Left lobe of liver (tissue), 2 donors: ENCODE results near the gene PACSIN2. TPM values are rescaled to one million over a fixed set of nuclear protein-coding genes. Genes with fewer than 3 reads are reported as not detected.
"Not testable (repeated sequence)": the region's sequence is repeated elsewhere in the genome, so short reads cannot be mapped to it uniquely, and the experiment has no call there.

ENCODE experiments used
- ATAC-seq: fragments of 200-7000 bp; cut with Tn5 transposase; one replicate; pipeline ENCODE4 v1.9.1; 2020; ENCODE audit warnings: mild to moderate bottlenecking, moderate library complexity
- DNase-seq: peaks from one replicate; pipeline ENCODE4 v3.0.0-alpha.2; 2020; ENCODE audit warnings: low spot score
- total RNA-seq: library from RNA; stranded (reverse); gene quantifications from one replicate; pipeline ENCODE4 v1.2.1, GENCODE V29; 2021
- donor health status: DM: no; HTN: no; CAD: no; lungs with moderate emphysema.
- donor health status: DM: no; HTN: yes; CAD: no.

Gene PACSIN2
- total RNA-seq, 1 donor from 2014 or later, result 23.8 TPM

DNA sequence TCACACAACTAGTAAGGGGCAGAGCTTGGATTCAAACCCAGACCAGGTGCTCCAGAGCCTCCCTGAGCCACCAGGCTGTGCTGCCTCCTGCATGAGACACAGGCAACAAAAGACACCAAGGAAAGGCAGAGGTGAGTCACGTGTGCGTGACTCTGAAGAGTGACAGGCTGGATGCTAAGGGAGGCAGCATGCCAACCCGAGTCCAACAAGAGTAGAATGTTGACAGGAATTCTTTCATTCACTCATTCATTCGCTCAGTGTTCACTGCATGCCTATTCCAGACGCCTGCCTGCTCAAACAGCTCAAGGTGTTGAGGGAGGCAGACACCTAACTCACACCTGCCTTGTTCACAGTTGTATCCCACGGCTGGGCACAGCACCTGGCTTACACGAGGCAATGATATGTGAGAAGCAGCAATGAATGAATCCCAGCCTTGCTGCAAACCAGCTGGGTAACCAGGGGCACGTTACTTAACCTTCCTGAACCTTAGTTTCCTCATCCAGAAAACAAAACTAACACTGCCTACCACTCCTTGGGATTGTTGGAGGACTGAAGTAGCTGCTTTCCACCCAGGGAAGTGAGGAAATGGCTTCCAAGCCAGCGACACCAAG is 84.0 kb downstream of the PACSIN2 start:
- no peak for DNase-seq
- ATAC-seq, result no peak

DNA sequence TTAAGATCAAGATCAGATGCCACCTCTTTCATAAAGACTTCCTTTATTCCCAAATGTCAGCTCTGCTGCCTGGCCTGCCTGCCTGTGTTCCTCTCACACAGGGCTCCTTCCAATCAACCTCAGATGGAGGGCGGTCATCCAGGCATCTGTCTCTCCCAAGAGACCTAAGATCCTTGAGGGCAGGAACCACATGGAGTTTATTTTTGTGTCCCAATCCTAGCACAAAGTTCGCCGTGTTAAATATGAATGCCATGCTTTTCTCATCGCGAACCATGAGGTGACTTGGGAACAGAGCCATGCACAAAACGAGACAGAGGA is 85.2 kb downstream of the PACSIN2 start:
- ATAC-seq, result peak; percentile 23
- no peak for DNase-seq

DNA sequence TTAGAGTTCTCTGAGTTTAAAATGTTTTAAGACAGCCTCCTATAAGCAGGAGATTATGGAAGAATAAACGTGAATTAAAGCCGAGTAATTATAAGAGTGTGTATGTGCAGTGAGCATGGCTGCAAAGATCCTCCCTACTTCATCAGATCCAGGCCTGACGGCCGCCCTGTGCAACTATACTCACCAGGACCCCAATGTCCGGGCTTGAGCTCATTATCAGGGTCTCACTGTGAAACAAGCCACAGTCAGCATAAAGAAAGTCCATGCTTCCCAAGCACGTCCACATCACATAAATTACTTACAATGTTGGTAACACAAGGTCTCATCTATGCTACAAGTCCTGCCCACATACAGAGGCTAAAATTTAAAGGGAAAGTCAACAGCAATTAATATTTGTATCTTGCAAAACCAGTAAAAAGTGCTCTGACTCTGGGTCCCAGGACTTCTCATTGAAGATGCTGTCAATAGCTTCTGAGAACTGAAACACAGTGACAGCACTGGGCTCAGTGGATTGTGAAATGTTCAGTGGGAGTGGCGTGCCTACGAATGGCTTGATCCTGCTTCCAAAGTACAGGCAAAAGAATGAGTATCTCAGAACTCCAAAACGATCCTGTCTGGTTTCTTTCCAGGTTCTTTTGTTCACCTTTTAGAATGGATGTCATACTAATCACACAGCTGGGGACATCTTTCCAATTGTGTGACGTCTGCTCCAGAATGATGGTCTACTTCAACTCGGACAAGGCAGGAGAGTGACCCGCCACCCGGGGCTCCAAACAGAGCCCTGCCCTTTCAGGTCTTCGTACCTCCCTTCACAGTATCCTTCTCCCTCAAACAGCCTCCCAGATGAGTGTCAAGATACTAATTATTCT is 85.7 kb downstream of the PACSIN2 start:
- DNase-seq (peak; percentile 67), ATAC-seq (peak; percentile 91)

DNA sequence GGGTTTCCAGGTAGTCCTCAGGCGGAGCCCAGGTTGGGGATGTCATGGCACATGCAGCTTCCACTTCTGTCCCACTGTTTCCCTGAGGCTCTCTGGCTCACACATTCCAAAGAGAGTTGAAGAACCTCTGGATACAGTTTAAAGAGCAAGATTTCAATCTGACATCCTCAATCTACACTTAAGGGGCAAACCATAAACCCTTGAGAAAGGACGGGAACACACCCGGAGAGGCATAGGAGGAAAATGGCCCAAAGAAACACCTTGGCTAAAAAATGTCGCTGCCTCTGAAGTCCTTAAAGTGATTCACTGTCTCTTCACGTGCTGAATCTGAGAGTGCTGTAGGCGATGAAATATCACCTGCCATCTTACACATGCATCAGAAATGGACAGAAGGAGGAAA is 87.0 kb downstream of the PACSIN2 start:
- ATAC-seq (no peak), DNase-seq (no peak)

DNA sequence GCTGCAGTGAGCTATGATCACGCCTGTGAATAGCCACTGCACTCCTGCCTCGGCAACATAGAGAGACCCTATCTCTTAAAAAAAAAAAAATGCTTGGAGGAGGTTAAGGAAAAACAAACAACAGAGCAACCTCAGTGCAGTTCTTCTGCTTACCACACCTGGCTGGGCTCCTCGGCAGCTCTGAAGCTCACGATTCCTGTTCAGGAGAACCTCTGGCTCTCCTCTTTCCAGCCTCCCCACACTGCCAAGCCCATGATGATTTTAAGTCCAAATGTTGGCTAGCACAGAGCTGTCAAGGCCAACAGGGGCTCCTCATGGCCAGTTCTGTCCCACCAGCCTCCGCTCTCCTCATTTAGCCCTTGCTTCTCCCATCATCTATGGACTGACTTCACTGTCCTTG is 88.2 kb downstream of the PACSIN2 start:
- ATAC-seq (no peak), DNase-seq (no peak)

DNA sequence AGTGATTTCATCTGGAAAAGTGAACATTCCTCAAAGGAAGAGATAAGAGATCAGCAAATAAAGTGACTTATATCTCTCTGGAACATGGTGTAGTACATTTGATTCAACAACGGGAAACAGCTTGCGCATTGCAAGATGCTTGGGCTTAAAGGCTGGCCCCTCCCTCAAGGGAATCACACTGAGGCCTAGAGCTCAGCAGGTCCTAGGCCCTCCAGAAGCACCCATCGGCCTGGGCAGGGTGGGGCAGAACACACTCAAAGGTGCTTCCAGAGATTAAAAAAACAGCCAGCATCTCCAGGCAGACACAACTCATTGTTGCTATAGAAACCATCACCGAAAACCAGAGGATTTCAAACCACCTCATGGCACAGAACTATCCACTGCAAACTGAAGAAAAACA is 88.8 kb downstream of the PACSIN2 start:
- DNase-seq (no peak), ATAC-seq (no peak)

DNA sequence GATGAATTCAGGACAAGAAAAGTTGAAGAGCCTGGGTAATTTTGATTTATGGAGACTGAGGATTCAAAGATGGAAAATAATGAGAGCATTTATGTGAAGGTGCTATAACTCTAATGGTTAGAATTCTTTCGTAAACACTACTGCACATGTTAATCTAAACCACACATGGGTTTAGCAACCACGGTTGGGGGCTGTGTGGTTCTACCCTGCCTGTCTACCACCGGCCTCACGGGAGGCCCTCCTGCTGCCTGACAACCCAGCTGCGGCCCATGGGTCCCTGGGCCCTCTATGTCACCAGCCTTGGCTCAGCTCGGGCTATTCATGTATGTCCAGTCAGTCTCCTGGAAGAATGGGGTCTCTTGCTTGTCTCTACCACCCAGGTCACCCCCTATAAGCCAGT is 89.4 kb downstream of the PACSIN2 start:
- DNase-seq, result no peak

DNA sequence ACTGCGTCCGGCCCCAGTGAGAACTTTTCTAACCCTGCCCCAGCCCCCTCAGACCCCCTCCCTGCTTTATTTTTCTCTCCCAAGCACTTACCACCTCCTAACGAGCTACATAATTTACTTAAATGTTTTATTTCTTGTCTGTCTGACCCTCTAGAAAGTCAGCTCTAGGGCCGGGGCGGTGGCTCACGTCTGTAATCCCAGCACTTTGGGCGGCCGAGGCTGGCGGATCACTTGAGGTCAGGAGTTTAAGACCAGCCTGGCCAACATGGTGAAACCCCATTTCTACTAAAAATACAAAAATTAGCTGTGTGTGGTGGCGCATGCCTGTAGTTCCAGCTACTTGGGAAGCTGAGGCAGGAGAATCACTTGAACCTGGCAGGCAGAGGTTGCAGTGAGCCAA is 89.9 kb downstream of the PACSIN2 start:
- ATAC-seq, DNase-seq: not testable (repeated sequence)

More for the DNA sequence above, 89.4 kb downstream of the PACSIN2 start:
- no peak for ATAC-seq

DNA sequence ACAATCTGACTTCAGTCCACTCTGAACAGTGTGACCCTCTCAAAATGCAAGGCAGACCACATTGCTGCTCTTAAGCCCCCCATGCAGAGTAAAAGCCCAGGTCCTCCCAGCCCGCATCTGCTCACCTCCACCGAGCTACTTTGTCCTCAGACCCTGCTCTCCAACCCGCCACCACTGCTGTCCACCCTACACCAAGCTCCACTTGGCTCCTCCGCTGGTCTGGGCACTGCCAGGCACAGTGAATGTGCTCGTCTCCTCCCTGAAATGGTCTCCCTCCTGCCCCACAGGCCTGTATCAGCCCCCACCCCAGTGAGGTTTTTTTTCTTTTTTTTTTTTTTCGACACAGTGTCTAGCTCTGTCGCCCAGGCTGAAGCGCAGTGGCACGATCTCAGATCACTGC is 90.5 kb downstream of the PACSIN2 start:
- DNase-seq, result no peak
- no peak for ATAC-seq

DNA sequence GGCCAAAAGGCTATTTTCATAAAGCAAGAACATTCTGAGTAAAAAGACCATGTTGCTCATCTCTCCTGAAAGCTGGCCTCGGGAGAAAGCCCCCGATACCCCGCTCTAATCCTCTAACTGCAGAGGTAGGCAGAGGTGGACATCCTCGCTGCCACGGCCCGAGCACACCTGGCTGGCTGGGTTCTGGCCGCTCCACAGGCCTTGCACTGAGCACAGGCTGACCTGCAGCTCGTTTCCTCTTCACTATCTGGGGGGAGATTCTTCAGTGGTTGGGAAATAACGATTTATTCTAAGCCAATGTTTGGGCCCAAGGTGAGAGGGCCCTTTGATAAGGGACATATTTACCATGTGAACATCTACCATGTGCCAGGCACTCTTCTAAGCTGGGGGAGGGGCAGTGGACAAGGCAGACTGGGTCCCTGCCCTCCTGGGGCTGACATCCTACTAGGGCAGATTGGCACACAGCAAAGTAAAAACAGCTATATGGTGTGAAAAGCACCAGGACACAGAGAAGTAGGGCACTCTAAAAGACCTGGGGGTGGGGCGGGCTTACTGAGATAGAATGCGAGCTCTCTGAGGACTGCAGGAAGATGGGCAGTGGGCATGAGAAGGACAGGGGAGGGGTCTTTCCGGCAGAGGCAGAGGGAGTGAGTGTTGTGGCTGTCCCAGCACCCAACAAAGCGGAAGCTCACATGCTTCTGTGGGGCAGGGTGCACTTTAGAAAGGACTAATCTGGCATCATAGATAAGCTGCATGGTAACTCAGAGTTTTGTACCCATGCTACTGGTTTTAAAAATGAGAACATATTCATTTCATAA is 92.4 kb downstream of the PACSIN2 start:
- DNase-seq (peak; percentile 66), ATAC-seq (peak; percentile 77)

DNA sequence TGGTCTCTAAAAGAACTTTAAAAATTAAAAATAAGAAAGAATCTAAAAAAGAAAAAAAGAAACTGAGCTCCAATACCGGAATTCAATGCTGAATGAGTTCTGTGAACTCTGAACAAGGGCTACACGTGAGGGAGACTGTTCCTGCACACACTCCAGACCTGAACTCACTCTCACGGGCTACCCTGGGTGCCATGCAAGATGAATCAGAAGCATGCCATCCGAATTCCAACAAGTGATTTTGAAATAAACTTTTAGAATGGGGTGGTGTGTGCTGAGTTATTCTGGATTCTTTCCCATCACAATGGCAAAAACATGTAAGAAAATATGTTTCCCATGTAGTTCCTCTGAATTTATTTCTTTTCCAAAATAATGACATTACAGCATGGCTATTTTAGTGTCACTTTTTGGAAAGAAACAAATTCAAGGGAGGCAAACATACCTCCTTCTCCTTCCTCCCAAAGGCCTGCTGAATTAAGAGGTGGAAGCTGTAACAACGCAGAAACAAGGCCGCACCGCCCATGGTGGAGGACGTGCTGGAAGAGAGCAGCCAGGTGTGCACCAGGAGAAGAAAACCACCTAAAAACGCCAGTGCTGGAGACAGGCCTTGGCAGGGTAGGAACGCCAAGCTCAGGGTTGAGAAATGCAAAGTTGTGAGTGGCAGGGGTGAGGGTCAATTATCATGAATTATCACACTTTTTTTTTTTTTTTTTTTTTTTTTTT is 94.7 kb downstream of the PACSIN2 start:
- ATAC-seq, result peak; percentile 39
- DNase-seq, result no peak

DNA sequence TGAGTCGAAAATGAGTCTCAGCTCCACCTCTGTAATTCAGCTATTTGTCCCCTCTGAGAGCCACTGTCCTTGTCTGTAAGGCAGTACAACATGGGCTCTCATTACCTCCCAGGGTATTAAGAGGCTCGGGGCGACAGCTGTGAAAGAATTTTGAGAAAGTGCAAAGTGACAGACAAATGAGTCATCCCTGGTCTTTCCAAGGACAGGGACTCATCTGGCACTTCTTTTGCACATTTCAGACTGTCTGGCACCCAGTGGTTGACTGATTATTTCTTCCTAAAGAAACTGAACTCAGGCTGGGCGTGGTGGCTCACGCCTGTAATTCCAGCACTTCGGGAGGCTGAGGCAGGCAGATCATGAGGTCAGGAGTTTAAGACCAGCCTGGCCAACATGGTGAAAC is 95.8 kb downstream of the PACSIN2 start:
- DNase-seq, result no peak
- ATAC-seq, result no peak

DNA sequence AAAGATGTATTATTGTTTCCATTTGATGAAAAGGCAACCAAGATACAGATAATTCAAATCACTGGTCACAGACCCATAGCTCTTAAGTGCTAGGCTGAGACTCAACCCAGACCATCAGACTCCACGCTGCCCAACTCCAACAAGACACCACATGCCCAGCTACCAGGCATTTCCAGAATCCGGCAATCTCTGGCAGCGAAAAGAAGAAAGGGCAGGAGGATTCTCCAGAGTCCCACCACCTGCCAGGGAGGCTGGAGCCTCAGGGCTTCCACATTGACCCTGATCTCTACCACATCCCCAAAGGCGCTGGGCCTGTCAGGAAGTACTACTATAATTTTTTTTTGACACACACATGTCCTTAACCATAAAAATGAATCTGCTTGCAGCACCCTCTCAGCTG is 96.4 kb downstream of the PACSIN2 start:
- ATAC-seq (no peak), DNase-seq (no peak)

DNA sequence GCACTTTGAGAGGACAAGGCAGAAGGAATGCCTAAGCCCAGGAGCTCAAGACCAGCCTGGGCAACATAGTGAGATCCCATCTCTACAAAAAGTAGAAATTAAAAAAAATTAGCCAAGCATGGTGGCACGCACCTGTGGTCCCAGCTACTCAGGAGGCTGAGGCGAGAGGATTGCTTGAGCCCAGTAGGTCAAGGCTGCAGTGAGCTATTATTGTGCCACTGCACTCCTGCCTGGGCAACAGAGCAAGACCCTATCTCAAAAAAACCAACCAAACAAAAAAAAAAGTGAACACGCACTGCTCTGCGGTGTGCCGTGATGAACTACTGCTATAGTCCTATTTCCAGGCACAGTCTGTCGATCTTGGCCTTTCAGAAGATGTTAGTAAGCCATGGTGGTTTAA is 97.6 kb downstream of the PACSIN2 start:
- DNase-seq, ATAC-seq: not testable (repeated sequence)

DNA sequence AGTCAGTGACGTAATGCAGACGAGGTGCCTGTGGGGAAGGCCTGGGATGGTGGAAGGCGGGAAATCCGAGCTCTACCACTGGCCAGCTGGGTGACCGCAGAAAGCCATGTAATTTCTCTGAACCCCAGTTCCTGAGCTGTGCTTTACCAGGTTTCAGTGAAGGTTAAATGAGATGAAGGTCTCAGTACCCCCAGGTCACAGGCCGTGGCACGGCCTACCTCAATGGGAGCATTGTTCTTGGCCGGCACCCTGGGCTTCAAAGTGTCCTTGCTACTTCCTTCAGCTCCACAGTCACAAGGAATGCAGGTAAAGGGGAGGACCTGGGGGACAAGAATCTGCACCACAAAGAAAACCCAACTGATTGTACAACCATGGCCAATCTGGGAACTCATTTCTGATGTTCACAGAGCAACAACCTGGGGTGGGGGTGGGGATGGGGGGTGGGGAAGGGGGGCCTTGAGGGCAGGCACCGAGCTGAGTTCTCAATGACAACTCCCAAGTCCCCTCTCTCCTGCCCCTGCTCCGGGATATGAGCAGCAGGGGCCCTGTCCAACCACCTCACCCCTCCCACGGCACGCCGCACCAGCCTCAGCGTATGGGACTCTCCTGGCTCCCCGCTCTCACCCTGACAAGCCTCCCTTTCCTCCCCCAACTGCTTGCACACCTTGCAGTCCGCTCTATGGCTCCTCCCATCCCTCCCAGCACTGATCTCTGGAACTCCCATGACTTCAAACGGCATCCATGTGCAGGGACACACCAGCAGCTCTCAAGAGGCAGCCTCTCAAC is 98.8 kb downstream of the PACSIN2 start:
- no peak for ATAC-seq
- no peak for DNase-seq

DNA sequence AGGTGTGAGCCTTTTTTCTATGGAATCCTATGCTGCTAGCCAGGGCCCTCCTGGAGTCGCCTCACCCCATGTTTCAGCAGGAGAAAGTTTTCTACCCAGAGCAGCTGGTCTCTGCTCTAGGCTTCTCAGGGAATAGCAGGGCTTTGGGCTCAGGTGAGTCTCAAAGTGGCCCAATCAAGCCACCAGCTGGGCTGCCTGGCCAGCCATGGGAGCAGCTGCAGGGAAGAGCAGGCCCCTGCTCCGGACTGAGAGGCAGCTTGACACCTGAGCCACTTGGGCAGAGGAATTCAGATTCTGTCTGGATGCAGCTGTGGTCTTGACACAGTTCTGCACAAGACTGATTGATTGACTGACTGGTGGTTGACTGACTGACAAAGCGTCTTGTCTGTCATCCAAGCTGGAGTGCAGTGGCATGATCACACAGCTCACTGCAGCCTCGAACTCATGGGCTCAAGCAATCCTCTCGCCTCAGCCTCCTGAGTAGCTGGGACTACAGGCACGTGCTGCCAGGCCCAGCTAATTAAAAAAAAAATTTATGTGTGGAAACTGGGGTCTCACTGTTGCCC is 100.4 kb downstream of the PACSIN2 start:
- DNase-seq (no peak), ATAC-seq (peak; percentile 5)

DNA sequence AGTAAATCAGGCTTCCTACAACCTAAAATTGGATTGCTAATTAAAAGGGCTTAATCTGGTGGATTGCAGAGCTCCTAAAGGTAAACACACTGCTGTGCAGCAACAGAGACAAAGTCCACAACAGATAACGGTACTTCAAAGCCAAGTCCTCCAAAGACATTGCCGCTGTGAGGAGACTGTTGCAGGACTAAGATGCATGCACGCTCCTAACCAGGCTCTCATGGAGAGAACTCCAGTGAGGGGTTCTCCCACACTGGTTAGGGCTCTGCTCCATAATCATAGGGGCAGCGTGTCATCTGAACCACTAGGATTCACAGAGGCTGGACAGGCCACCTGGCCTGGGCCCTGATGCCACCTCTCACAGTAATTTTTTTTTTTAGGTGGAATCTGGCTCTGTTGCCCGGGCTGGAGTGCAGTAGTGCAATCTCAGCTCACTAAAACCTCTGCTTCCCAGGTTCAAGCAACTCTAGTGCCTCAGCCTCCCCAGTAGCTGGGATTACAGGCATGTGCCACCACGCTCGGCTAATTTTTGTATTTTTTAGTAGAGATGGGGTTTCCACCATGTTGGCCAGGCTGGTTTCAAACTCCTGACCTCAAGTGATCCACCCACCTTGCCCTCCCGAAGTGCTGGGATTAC is 101.0 kb downstream of the PACSIN2 start:
- ATAC-seq, result peak; percentile 89
- DNase-seq, result peak; percentile 78

DNA sequence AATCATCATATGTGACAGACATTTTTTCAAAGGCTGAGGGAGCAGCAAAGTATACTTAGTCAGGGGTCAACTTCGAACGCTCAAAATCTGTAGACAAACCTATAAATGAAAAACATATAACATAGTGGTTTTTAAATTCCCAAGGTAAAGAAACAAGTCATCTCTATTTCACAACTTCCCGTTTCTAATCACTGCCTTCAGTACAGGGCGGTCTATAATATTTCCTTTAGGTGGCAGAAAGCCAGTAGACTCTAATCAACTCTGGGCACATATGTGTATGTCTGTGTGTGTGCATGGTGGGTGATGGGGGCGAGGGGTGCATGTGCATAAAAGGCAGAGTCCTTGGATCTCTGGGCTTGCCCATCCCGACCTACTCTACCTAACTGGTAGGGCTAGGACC is 102.9 kb downstream of the PACSIN2 start:
- no peak for ATAC-seq
- DNase-seq, result no peak

DNA sequence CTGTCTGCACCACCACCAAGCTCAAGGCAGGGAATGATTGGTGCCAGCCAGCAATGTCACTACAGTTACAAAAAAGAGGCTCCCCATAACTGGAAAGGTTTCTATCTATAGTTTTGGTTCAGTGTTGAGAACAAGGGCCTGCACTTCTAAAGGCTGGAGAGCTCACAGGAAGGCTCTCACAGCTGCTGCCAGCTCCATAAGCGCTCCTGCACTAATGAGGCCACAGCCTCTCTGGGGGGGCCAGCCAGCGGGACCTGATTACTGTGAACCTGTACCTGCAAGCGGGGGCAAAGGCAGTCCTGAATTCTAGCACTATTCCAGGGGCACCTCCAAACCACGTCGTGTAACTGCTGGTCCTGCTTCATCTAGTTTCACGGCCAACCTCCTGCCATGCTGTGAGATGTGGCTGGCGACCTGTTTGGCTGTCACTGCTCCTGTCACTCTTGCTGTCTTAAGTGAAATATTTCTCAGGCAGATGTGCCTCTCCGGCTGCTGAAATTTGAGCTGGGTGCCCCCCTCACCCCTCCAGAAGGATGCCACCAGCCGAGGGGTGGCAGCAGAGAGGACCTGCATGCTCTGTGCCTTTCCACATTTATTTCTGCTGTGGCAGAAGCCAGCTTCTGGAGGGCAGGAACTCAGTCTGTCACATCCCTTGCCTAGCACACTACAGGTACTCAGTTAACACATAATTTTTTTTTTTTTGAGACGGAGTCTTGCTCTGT is 104.6 kb downstream of the PACSIN2 start:
- no peak for ATAC-seq
- DNase-seq, result no peak
